Measurements from ENCODE around the gene MACROD2. TPM values are rescaled to one million over a fixed set of nuclear protein-coding genes. Genes with fewer than 3 reads are reported as not detected.
"Not testable (repeated sequence)": the region's sequence is repeated elsewhere in the genome, so short reads cannot be mapped to it uniquely, and the experiment has no call there.

Gene MACROD2
- total RNA-seq, 1 experiment from 2014 or later: 1.6 TPM

DNA sequence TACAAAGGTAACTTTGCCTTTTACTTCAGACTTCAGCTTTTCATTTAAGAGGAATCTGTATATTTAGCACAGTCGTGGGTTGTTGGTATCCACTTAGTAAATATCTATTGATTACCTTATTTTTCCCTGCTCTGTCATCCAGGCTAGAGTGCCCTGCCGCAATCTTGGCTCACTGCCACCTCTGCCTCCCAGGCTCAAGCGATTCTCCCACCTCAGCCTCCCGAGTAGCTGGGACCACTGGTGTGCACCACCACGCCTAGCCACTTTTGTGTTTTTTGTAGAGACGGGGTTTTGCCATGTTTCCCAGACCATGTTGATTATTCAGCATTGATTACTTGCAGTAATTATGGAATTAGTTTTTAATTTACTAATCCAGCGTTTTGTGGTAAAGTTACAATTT, 41.3 kb downstream of the MACROD2 start:
- Histone ChIP-seq H2BK20ac (ENCODE audit: low read depth, low read length, poor library complexity, severe bottlenecking) (no peak overlapping the region), H3K56ac (ENCODE audit: insufficient read length, low read depth, low read length) (no peak overlapping the region), H3K27me3 (ENCODE audit: insufficient read depth, low read length) (no peaks in the 10 kb centered on the region), H3T11ph (ENCODE audit: low read length) (no peak overlapping the region), H3K14ac (ENCODE audit: insufficient read depth, low read length) (no peak overlapping the region), H3K27ac (ENCODE audit: insufficient read length, low read depth, low read length) (no peak overlapping the region), H3K23me2 (ENCODE audit: insufficient read length, low read depth, low read length, poor library complexity, severe bottlenecking) (no peaks in the 10 kb centered on the region), H2BK12ac (ENCODE audit: insufficient read length, low read depth, low read length) (no peak overlapping the region), H2BK5ac (ENCODE audit: insufficient read length, low read length) (no peak overlapping the region), H4K20me1 (ENCODE audit: control insufficient read depth, insufficient read depth, insufficient read length) (no peaks in the 10 kb centered on the region), H3K4me2 (ENCODE audit: insufficient read depth, insufficient read length, low read length) (no peak overlapping the region), H3K9me3 (ENCODE audit: control insufficient read depth, low read depth, low read length) (no peaks in the 10 kb centered on the region), H4K5ac (ENCODE audit: insufficient read length, low read depth, low read length) (no peak overlapping the region), H3K4me1 (ENCODE audit: insufficient read depth, low read length) (no peaks in the 10 kb centered on the region), H3K4ac (ENCODE audit: low read depth, low read length) (no peak overlapping the region), H2AK5ac (ENCODE audit: insufficient read length, low read length) (no peak overlapping the region), H4K8ac (replicated peaks; ENCODE audit: insufficient read length, low read depth, low read length) (no peak overlapping the region), H3K79me1 (ENCODE audit: insufficient read depth, low read depth, low read length, poor library complexity, severe bottlenecking) (no peaks in the 10 kb centered on the region), H3K79me2 (ENCODE audit: insufficient read depth, low read length) (no peaks in the 10 kb centered on the region), H2BK120ac (ENCODE audit: low read depth, low read length, poor library complexity, severe bottlenecking) (no peak overlapping the region), H3K23ac (ENCODE audit: insufficient read length, low read depth, low read length) (no peak overlapping the region), H4K91ac (ENCODE audit: insufficient read length, low read depth, low read length) (no peak overlapping the region), H3K9ac (ENCODE audit: extremely low read depth, insufficient read length, low read length) (no peak overlapping the region), H2AFZ (ENCODE audit: low read length) (no peak overlapping the region), H2BK15ac (ENCODE audit: low read depth, low read length) (no peak overlapping the region), H3K18ac (ENCODE audit: insufficient read length, low read depth, low read length) (no peak overlapping the region)
- no peaks in the 10 kb centered on the region; a peak in 2 of 7 replicates for H3K36me3 Mint-ChIP-seq (ENCODE audit: insufficient read depth in 1 of 3, low read depth in 3 of 3)
- DNase-seq: no peak
- no peaks in the 10 kb centered on the region for H3K9me3 Mint-ChIP-seq
- H3K4me1 Mint-ChIP-seq: no peaks in the 10 kb centered on the region
- TF ChIP-seq, protein P1, sequence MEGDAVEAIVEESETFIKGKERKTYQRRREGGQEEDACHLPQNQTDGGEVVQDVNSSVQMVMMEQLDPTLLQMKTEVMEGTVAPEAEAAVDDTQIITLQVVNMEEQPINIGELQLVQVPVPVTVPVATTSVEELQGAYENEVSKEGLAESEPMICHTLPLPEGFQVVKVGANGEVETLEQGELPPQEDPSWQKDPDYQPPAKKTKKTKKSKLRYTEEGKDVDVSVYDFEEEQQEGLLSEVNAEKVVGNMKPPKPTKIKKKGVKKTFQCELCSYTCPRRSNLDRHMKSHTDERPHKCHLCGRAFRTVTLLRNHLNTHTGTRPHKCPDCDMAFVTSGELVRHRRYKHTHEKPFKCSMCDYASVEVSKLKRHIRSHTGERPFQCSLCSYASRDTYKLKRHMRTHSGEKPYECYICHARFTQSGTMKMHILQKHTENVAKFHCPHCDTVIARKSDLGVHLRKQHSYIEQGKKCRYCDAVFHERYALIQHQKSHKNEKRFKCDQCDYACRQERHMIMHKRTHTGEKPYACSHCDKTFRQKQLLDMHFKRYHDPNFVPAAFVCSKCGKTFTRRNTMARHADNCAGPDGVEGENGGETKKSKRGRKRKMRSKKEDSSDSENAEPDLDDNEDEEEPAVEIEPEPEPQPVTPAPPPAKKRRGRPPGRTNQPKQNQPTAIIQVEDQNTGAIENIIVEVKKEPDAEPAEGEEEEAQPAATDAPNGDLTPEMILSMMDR (conservative IDR thresholded peaks at IDR 0.05): no peak
- no CpG with 5 or more reads among the region's 7 CpGs for WGBS (ENCODE audit: extremely low coverage, insufficient read length, low lambda C conversion rate)
- H3K4me3 Mint-ChIP-seq: no peak overlapping the region
- H3K27me3 Mint-ChIP-seq (ENCODE audit: low read depth): no peaks in the 10 kb centered on the region
- H3K27ac Mint-ChIP-seq: no peak overlapping the region

DNA sequence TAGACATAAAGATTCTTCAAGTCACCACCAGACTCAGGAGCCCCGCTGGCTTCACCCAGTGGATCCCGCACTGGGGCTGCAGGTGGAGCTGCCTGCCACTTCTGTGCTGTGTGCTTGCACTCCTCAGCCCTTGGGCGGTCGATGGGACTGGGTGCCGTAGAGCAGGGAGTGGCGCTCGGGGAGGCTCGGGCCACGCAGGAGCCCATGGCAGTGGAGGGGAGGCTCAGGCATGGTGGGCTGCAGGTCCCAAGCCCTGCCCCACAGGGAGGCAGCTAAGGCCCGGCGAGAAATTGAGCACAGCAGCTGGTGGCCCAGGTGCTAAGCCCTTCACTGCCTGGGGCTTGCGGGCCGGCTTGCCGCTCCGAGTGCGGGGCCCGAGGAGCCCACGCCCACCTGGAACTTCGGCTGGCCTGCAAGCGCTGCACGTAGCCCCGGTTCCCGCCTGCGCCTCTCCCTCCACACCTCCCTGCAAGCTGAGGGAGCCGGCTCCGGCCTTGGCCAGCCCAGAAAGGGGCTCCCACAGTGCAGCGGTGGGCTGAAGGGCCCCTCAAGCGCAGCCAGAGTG, 49.5 kb downstream of the MACROD2 start:
- not testable (repeated sequence) for H2BK5ac ChIP-seq (ENCODE audit: insufficient read length, low read length); H3K9me3 Mint-ChIP-seq; H3K27ac ChIP-seq (ENCODE audit: insufficient read length, low read depth, low read length); H3K4ac ChIP-seq (ENCODE audit: low read depth, low read length); H3K4me1 Mint-ChIP-seq; H3K4me3 Mint-ChIP-seq; H2BK12ac ChIP-seq (ENCODE audit: insufficient read length, low read depth, low read length); H4K5ac ChIP-seq (ENCODE audit: insufficient read length, low read depth, low read length); H3K27me3 ChIP-seq (ENCODE audit: insufficient read depth, low read length); H3T11ph ChIP-seq (ENCODE audit: low read length); H3K23ac ChIP-seq (ENCODE audit: insufficient read length, low read depth, low read length); H2AFZ ChIP-seq (ENCODE audit: low read length); H3K27me3 Mint-ChIP-seq (ENCODE audit: low read depth); H2BK20ac ChIP-seq (ENCODE audit: low read depth, low read length, poor library complexity, severe bottlenecking); H3K4me1 ChIP-seq (ENCODE audit: insufficient read depth, low read length); H4K91ac ChIP-seq (ENCODE audit: insufficient read length, low read depth, low read length); H3K9me3 ChIP-seq (ENCODE audit: control insufficient read depth, low read depth, low read length); H3K9ac ChIP-seq (ENCODE audit: extremely low read depth, insufficient read length, low read length); H4K20me1 ChIP-seq (ENCODE audit: control insufficient read depth, insufficient read depth, insufficient read length); H3K79me2 ChIP-seq (ENCODE audit: insufficient read depth, low read length); H2BK15ac ChIP-seq (ENCODE audit: low read depth, low read length); H3K79me1 ChIP-seq (ENCODE audit: insufficient read depth, low read depth, low read length, poor library complexity, severe bottlenecking); H3K14ac ChIP-seq (ENCODE audit: insufficient read depth, low read length); H3K27ac Mint-ChIP-seq; H3K4me2 ChIP-seq (ENCODE audit: insufficient read depth, insufficient read length, low read length); H2BK120ac ChIP-seq (ENCODE audit: low read depth, low read length, poor library complexity, severe bottlenecking); H3K23me2 ChIP-seq (ENCODE audit: insufficient read length, low read depth, low read length, poor library complexity, severe bottlenecking); H3K18ac ChIP-seq (ENCODE audit: insufficient read length, low read depth, low read length); H3K56ac ChIP-seq (ENCODE audit: insufficient read length, low read depth, low read length); H2AK5ac ChIP-seq (ENCODE audit: insufficient read length, low read length); H4K8ac ChIP-seq (replicated peaks; ENCODE audit: insufficient read length, low read depth, low read length); H3K36me3 Mint-ChIP-seq (ENCODE audit: insufficient read depth in 1 of 3, low read depth in 3 of 3)
- WGBS (ENCODE audit: extremely low coverage, insufficient read length, low lambda C conversion rate): no CpG with 5 or more reads among the region's 28 CpGs
- DNase-seq: peak; percentile 29

Measured in H9 (cell line).